Astrocyte (in vitro differentiated cells and primary cell): ENCODE data around the gene ANP32D. TPM values are rescaled to one million over a fixed set of nuclear protein-coding genes. Genes with fewer than 3 reads are reported as not detected.
"Not testable (repeated sequence)": the region's sequence is repeated elsewhere in the genome, so short reads cannot be mapped to it uniquely, and the experiment has no call there.

Experiments
- DNase-seq: peaks from one replicate; pipeline ENCODE4 v3.0.0-alpha.2; 2010; ENCODE audit warnings: low read depth
- FAIRE-seq: peaks from 2 replicates; lab custom pipeline; 2011; peaks lifted over from hg19 to GRCh38; lab: Jason Lieb, UNC
- H2AFZ ChIP-seq: 2 replicates; pipeline ENCODE4 v1.6.0; 2012; ENCODE audit warnings: low read depth, low read length, inconsistent platforms
- H3K27ac ChIP-seq: 2 replicates; pipeline ENCODE4 v1.5.1; 2011; ENCODE audit warnings: low read depth, low read length, inconsistent platforms
- H3K27me3 ChIP-seq: 2 replicates; pipeline ENCODE4 v1.6.0; 2011; ENCODE audit warnings: low read length, inconsistent platforms; ENCODE audit not compliant: insufficient read depth
- H3K36me3 ChIP-seq: 2 replicates; pipeline ENCODE4 v1.5.1; 2011; ENCODE audit warnings: low read length, inconsistent platforms; ENCODE audit not compliant: insufficient read depth
- H3K4me1 ChIP-seq: 2 replicates; pipeline ENCODE4 v1.5.1; 2011; ENCODE audit warnings: low read length, inconsistent platforms; ENCODE audit not compliant: insufficient read depth
- H3K4me2 ChIP-seq: 2 replicates; pipeline ENCODE4 v1.6.0; 2012; ENCODE audit warnings: low read length, inconsistent platforms
- H3K4me3 ChIP-seq: 2 replicates; pipeline ENCODE4 v1.5.1; 2011; ENCODE audit warnings: low read depth, mild to moderate bottlenecking, low read length, inconsistent platforms; ENCODE audit not compliant: insufficient read depth
- H3K79me2 ChIP-seq: 2 replicates; pipeline ENCODE4 v1.6.0; 2012; ENCODE audit warnings: mild to moderate bottlenecking, low read length, inconsistent platforms; ENCODE audit not compliant: insufficient read depth
- H3K9ac ChIP-seq: 2 replicates; pipeline ENCODE4 v1.6.0; 2012; ENCODE audit warnings: mild to moderate bottlenecking, low read length, inconsistent platforms
- H3K9me3 ChIP-seq: 2 replicates; pipeline ENCODE4 v1.5.1; 2012; ENCODE audit warnings: low read depth, mild to moderate bottlenecking, low read length, inconsistent platforms; ENCODE audit not compliant: insufficient read depth
- H4K20me1 ChIP-seq: 2 replicates; pipeline ENCODE4 v1.6.0; 2012; ENCODE audit warnings: low read length, inconsistent platforms; ENCODE audit not compliant: insufficient read depth
- H3K27ac Mint-ChIP-seq: one replicate; pipeline ENCODE4 v1.8.0; 2021; ENCODE audit warnings: mild to moderate bottlenecking, mixed read lengths; ENCODE audit not compliant: unreplicated experiment
- H3K27me3 Mint-ChIP-seq: one replicate; pipeline ENCODE4 v1.8.0; 2021; ENCODE audit warnings: low read depth, mixed read lengths; ENCODE audit not compliant: unreplicated experiment
- H3K36me3 Mint-ChIP-seq: one replicate; pipeline ENCODE4 v1.8.0; 2021; ENCODE audit warnings: low read depth, mixed read lengths; ENCODE audit not compliant: unreplicated experiment
- H3K4me1 Mint-ChIP-seq: one replicate; pipeline ENCODE4 v1.8.0; 2021; ENCODE audit warnings: low read depth, mixed read lengths; ENCODE audit not compliant: unreplicated experiment
- H3K4me3 Mint-ChIP-seq: one replicate; pipeline ENCODE4 v1.8.0; 2021; ENCODE audit warnings: mild to moderate bottlenecking, moderate library complexity, mixed read lengths; ENCODE audit not compliant: unreplicated experiment
- H3K9me3 Mint-ChIP-seq: one replicate; pipeline ENCODE4 v1.8.0; 2021; ENCODE audit warnings: mild to moderate bottlenecking, mixed read lengths; ENCODE audit not compliant: unreplicated experiment
- EZH2 ChIP-seq: IDR thresholded peaks from 2 replicates; pipeline ENCODE4 v1.6.1; 2012; ENCODE audit warnings: mild to moderate bottlenecking, low read length, inconsistent platforms; ENCODE audit not compliant: insufficient read depth
- total RNA-seq: library from RNA; stranded (reverse); gene quantifications from 2 replicates; pipeline ENCODE4 v1.2.1, GENCODE V29; 2021
- TF ChIP-seq, protein P1 (sequence below): IDR thresholded peaks from 2 replicates; pipeline ENCODE4 v1.5.1; 2011; ENCODE audit warnings: low read depth, mild to moderate bottlenecking, inconsistent platforms, low read length, moderate library complexity; ENCODE audit not compliant: insufficient read depth

ANP32D gene
- total RNA-seq, 1 donor from 2014 or later: not detected

DNA sequence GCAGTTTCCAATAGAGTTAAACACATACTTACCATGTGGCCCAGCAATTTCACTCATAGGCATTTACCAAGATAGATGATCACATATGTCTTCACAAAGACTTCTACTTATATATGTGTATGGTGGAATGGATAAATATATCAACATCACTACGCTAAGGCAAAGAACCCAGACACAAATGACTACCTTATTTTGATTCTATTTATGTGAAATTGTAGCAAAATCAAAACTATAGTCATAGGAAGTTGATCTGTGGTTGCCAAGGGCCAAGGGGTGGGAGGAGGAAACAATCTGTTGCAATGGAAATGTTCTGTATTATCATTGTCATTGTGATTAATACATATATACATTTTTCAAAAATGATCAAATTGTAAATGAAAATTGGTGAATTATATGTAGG, 47.7 kb upstream of the ANP32D start:
- TF ChIP-seq, protein P1, sequence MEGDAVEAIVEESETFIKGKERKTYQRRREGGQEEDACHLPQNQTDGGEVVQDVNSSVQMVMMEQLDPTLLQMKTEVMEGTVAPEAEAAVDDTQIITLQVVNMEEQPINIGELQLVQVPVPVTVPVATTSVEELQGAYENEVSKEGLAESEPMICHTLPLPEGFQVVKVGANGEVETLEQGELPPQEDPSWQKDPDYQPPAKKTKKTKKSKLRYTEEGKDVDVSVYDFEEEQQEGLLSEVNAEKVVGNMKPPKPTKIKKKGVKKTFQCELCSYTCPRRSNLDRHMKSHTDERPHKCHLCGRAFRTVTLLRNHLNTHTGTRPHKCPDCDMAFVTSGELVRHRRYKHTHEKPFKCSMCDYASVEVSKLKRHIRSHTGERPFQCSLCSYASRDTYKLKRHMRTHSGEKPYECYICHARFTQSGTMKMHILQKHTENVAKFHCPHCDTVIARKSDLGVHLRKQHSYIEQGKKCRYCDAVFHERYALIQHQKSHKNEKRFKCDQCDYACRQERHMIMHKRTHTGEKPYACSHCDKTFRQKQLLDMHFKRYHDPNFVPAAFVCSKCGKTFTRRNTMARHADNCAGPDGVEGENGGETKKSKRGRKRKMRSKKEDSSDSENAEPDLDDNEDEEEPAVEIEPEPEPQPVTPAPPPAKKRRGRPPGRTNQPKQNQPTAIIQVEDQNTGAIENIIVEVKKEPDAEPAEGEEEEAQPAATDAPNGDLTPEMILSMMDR: no peak
- no peak for TF ChIP-seq EZH2
- no peaks in the 10 kb centered on the region for H3K27me3 ChIP-seq
- no peaks in the 10 kb centered on the region for H4K20me1 ChIP-seq
- H3K4me1 ChIP-seq: no peaks in the 10 kb centered on the region
- no peak overlapping the region for H3K4me3 Mint-ChIP-seq
- H2AFZ ChIP-seq: no peak overlapping the region
- no peak for DNase-seq
- no peak for FAIRE-seq
- no peak overlapping the region for H3K9ac ChIP-seq
- H3K27ac Mint-ChIP-seq: no peak overlapping the region
- peaks cover 7% of the 10 kb centered on the region for H3K27me3 Mint-ChIP-seq
- H3K36me3 ChIP-seq: no peaks in the 10 kb centered on the region
- no peaks in the 10 kb centered on the region for H3K79me2 ChIP-seq
- no peaks in the 10 kb centered on the region for H3K9me3 ChIP-seq
- peaks cover 4% of the 10 kb centered on the region for H3K9me3 Mint-ChIP-seq
- no peak overlapping the region for H3K4me2 ChIP-seq
- H3K36me3 Mint-ChIP-seq: no peaks in the 10 kb centered on the region
- peaks cover 5% of the 10 kb centered on the region for H3K4me1 Mint-ChIP-seq
- no peak overlapping the region for H3K27ac ChIP-seq
- no peak overlapping the region for H3K4me3 ChIP-seq

DNA sequence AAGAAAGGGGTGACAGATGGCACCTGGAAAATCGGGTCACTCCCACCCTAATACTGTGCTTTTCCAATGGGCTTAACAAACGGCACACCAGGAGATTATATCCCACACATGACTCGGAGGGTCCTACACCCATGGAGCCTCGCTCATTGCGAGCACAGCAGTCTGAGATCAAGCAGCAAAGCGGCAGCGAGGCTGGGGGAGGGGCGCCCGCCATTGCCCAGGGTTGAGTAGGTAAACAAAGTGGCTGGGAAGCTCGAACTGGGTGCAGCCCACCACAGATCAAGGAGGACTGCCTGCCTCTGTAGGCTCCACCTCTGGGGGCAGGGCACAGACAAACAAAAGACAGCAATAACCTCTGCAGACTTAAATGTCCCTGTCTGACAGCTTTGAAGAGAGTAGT, 38.3 kb upstream of the ANP32D start:
- not testable (repeated sequence) for H2AFZ ChIP-seq, H3K36me3 Mint-ChIP-seq, H4K20me1 ChIP-seq, H3K27ac ChIP-seq, H3K4me1 Mint-ChIP-seq, H3K27ac Mint-ChIP-seq, H3K27me3 ChIP-seq, H3K36me3 ChIP-seq, H3K4me3 ChIP-seq, H3K4me2 ChIP-seq, H3K4me3 Mint-ChIP-seq, DNase-seq, H3K9me3 ChIP-seq, H3K9ac ChIP-seq, H3K4me1 ChIP-seq, H3K79me2 ChIP-seq, FAIRE-seq
- peaks cover 21% of the 10 kb centered on the region for H3K27me3 Mint-ChIP-seq
- peaks cover 19% of the 10 kb centered on the region for H3K9me3 Mint-ChIP-seq

- Histone ChIP-seq H3K4me2 (no peak overlapping the region), H2AFZ (no peak overlapping the region), H3K9me3 (no peaks in the 10 kb centered on the region), H3K79me2 (no peaks in the 10 kb centered on the region), H3K27ac (no peak overlapping the region), H3K9ac (no peak overlapping the region), H3K4me1 (no peaks in the 10 kb centered on the region), H3K36me3 (no peaks in the 10 kb centered on the region), H3K4me3 (no peak overlapping the region), H3K27me3 (no peaks in the 10 kb centered on the region), H4K20me1 (no peaks in the 10 kb centered on the region)
- Mint-ChIP-seq H3K36me3 (no peaks in the 10 kb centered on the region), H3K4me3 (peak overlapping the region; percentile 29), H3K27ac (no peak overlapping the region), H3K27me3 (peaks cover 7% of the 10 kb centered on the region), H3K4me1 (peaks cover 11% of the 10 kb centered on the region), H3K9me3 (peaks cover 4% of the 10 kb centered on the region)
- TF ChIP-seq EZH2: no peak
- TF ChIP-seq, protein P1: no peak
- FAIRE-seq (no peak), DNase-seq (no peak)
Observed at GRCh38 chr12:48441069-48441468, 31.3 kb upstream of the ANP32D start.
